GM21717 (cell line): ENCODE results near the gene BAMBI.
"Not testable (repeated sequence)": the region's sequence is repeated elsewhere in the genome, so short reads cannot be mapped to it uniquely, and the experiment has no call there.

ENCODE experiments used
- ATAC-seq: cut with Tn5 transposase; IDR thresholded peaks from one replicate; pipeline ENCODE4 v1.9.1; 2021; ENCODE audit warnings: mild to moderate bottlenecking, moderate library complexity; ENCODE audit not compliant: unreplicated experiment

The BAMBI gene

GRCh38 chr10:28676968-28677887 is at the start of gene BAMBI:
Gene BAMBI, plus strand, starts transcription at chr10:28677521. Its CDS starts 377 bp downstream, at chr10:28677898.
- peak; percentile 99 for ATAC-seq

- peak; percentile 74 for ATAC-seq
Measured at GRCh38 chr10:28628184-28628893, 49.0 kb upstream of the BAMBI start.

GRCh38 chr10:28631896-28632583 is 45.3 kb upstream of the BAMBI start:
- ATAC-seq, result no peak

- no peak for ATAC-seq
Measured at GRCh38 chr10:28632584-28632945, 44.8 kb upstream of the BAMBI start.

GRCh38 chr10:28633750-28634149 is 43.6 kb upstream of the BAMBI start:
- ATAC-seq, result no peak

GRCh38 chr10:28637346-28637745 is 40.0 kb upstream of the BAMBI start:
- no peak for ATAC-seq

GRCh38 chr10:28638392-28638791 is 38.9 kb upstream of the BAMBI start:
- ATAC-seq, result no peak

GRCh38 chr10:28640551-28640950 is 36.8 kb upstream of the BAMBI start:
- no peak for ATAC-seq

GRCh38 chr10:28644647-28645046 is 32.7 kb upstream of the BAMBI start:
- no peak for ATAC-seq

GRCh38 chr10:28652106-28652505 is 25.2 kb upstream of the BAMBI start:
- no peak for ATAC-seq

GRCh38 chr10:28652703-28653102 is 24.6 kb upstream of the BAMBI start:
- ATAC-seq, result no peak

- ATAC-seq, result not testable (repeated sequence)
Measured at GRCh38 chr10:28658824-28659223, 18.5 kb upstream of the BAMBI start.

GRCh38 chr10:28661035-28661434 is 16.3 kb upstream of the BAMBI start:
- no peak for ATAC-seq

- ATAC-seq, result peak; percentile 83
Measured at GRCh38 chr10:28663576-28664368, 13.5 kb upstream of the BAMBI start.

GRCh38 chr10:28664369-28664740 is 13.0 kb upstream of the BAMBI start:
- ATAC-seq, result no peak

GRCh38 chr10:28666751-28667467 is 10.4 kb upstream of the BAMBI start:
- no peak for ATAC-seq

- no peak for ATAC-seq
Measured at GRCh38 chr10:28668363-28669226, 8.7 kb upstream of the BAMBI start.

- ATAC-seq, result no peak
Measured at GRCh38 chr10:28669227-28670173, 7.8 kb upstream of the BAMBI start.
